RWPE2 (cell line): ENCODE results near the gene ITGAD.

ENCODE experiments used
- ATAC-seq: fragments of 200-7000 bp; cut with Tn5 transposase; 3 replicates; pipeline ENCODE4 v1.9.1; 2021; ENCODE audit warnings: low read depth
- DNase-seq: peaks from one replicate; pipeline ENCODE4 v3.0.0-alpha.2; 2020; ENCODE audit warnings: low spot score
- H3K27ac ChIP-seq: fragments of 450-650 bp; 2 replicates; pipeline ENCODE4 v1.5.1; 2017; ENCODE audit warnings: mild to moderate bottlenecking; ENCODE audit not compliant: poor library complexity, severe bottlenecking
- H3K27me3 ChIP-seq: fragments of 250-450 bp; sonication (Bioruptor Pico); 2 replicates; pipeline ENCODE4 v1.5.1; 2021; ENCODE audit warnings: mild to moderate bottlenecking, moderate library complexity; ENCODE audit not compliant: insufficient read depth, poor library complexity, severe bottlenecking
- H3K36me3 ChIP-seq: fragments of 250-450 bp; sonication (Bioruptor Pico); 2 replicates; pipeline ENCODE4 v1.5.1; 2020; ENCODE audit warnings: low read depth, mild to moderate bottlenecking, moderate library complexity
- H3K4me1 ChIP-seq: fragments of 250-450 bp; sonication (Bioruptor Pico); 2 replicates; pipeline ENCODE4 v1.5.1; 2021; ENCODE audit warnings: mild to moderate bottlenecking, moderate library complexity; ENCODE audit not compliant: insufficient read depth, poor library complexity, severe bottlenecking
- H3K4me3 ChIP-seq: fragments of 250-450 bp; sonication (Bioruptor Pico); 2 replicates; pipeline ENCODE4 v1.5.1; 2021; ENCODE audit warnings: mild to moderate bottlenecking, moderate library complexity; ENCODE audit not compliant: severe bottlenecking
- H3K9me3 ChIP-seq: fragments of 250-450 bp; sonication (Bioruptor Pico); 2 replicates; pipeline ENCODE4 v1.5.1; 2021; ENCODE audit warnings: mild to moderate bottlenecking, moderate library complexity; ENCODE audit not compliant: severe bottlenecking
- TF ChIP-seq, protein P1 (sequence below): fragments of 450-650 bp; IDR thresholded peaks from one replicate; pipeline ENCODE4 v1.5.1; 2017; ENCODE audit warnings: mild to moderate bottlenecking, moderate library complexity; ENCODE audit not compliant: poor library complexity, severe bottlenecking

ITGAD gene

DNA sequence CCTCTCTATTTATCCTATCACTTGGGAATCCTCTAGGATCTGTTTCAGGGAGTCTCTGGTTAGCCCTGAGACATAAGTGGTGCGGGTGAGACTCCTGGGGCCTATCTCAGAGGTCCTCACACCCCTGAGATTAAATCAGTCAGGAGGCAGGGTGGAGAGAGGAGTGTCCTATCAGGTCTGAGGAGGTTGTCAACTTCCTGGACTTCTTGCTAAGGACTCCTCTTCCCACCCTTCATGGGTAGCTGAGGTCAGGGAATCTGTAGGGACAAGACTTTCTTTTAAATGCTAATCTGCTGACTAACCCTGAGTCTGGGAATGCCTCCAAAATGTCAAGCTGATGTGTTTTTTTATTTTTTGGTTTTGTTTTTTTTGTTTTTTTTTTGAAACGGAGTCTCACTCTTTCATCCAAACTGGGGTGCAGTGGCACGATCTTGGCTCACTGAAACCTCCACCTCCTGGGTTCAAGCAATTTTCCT, 59.5 kb downstream of the ITGAD start:
- H3K4me1 ChIP-seq: peaks cover 37% of the 10 kb centered on the region
- TF ChIP-seq, protein P1, sequence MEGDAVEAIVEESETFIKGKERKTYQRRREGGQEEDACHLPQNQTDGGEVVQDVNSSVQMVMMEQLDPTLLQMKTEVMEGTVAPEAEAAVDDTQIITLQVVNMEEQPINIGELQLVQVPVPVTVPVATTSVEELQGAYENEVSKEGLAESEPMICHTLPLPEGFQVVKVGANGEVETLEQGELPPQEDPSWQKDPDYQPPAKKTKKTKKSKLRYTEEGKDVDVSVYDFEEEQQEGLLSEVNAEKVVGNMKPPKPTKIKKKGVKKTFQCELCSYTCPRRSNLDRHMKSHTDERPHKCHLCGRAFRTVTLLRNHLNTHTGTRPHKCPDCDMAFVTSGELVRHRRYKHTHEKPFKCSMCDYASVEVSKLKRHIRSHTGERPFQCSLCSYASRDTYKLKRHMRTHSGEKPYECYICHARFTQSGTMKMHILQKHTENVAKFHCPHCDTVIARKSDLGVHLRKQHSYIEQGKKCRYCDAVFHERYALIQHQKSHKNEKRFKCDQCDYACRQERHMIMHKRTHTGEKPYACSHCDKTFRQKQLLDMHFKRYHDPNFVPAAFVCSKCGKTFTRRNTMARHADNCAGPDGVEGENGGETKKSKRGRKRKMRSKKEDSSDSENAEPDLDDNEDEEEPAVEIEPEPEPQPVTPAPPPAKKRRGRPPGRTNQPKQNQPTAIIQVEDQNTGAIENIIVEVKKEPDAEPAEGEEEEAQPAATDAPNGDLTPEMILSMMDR: no peak
- peaks cover 9% of the 10 kb centered on the region; the same call in 1 of the 2 replicates for H3K36me3 ChIP-seq
- DNase-seq (no peak), ATAC-seq (peak; percentile 66)
- no peak overlapping the region for H3K4me3 ChIP-seq
- H3K27me3 ChIP-seq: no peaks in the 10 kb centered on the region
- H3K27ac ChIP-seq: peak overlapping the region; percentile 86
- H3K9me3 ChIP-seq: no peaks in the 10 kb centered on the region

DNA sequence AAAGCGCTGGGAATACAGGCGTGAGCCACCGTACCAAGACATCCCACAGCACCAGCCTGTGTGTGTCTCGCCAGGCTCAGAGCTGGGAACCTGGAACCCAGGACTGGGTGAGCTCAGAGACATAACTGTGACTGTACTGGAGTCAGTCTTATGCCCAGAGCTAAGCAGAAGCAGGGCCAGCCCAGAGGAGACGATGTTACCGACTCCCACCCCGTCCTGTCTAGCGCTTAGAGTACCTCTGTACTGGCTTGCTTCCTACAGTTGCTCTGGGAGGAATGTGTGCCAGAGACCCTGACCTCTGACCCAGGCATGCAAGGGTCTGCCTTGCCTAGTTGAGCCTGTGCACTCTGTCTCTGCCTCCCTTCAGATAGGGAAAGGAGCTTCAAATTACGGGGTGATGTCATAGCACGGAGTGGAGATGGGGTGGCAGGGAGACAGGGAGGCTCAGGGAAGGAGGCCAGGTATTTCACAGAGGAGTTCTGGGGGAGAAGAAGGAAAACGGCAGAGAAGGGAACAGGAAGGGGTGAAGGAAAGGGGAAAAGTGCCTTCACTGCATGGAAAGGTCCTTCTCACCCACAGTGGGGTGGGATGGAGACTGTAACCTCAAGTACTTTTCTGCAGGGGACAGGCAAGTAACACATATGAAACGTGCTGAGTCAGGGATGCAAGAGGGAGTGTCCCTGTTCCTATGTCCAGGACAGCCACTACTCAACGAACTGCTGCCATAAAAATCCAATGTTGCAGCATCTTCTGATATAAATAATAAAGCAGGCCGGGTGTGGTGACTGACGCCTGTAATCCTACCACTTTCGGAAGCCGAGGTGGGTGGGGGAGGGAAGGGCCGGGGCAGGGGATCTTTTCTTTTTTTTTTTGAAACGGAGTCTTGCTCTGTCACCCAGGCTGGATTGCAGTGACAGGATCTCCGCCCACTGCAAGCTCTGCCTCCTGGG, 60.4 kb downstream of the ITGAD start:
- DNase-seq: peak; percentile 68
- Histone ChIP-seq H3K27ac (peak overlapping the region; percentile 86), H3K9me3 (no peaks in the 10 kb centered on the region), H3K4me1 (peaks cover 37% of the 10 kb centered on the region), H3K4me3 (no peak overlapping the region), H3K27me3 (no peaks in the 10 kb centered on the region), H3K36me3 (peaks cover 9% of the 10 kb centered on the region; the same call in 1 of the 2 replicates)
- peak; percentile 33 for ATAC-seq
- TF ChIP-seq, protein P1: no peak

DNA sequence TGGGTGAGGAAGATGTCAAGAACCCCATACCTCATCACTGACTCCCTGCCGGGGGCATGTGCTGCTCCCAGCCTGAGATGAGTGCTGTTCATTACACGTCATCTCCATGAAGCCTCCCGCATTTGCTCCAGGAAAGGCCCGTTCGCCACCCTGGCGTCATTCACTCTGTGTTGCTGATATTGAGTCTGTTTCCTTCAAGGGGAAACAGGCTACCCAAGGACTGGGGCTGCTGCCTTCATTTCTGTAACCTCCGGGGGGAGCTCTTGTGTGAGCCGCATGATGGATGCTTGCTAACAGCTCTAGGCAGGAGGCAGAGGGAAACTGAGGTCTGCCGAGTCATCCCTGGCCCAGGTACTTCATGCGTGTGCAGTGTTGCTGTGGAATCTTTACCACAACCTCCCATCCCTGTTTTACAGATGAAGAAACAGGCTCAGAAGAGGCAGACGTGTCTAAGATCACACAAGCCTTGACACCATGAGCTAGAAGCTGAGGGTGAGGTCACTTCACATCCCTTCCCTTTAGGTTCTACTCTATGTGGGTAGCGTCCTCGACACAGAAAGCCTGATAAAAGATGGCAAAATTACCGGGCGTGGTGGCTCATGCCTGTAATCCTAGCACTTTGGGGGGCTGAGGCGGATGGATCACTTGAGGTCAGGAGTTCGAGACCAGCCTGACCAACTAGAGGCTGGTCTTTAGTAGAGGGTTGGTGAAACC, 62.6 kb downstream of the ITGAD start:
- no peak for DNase-seq
- ATAC-seq: no peak
- Histone ChIP-seq H3K27ac (peak overlapping the region; percentile 86), H3K27me3 (no peaks in the 10 kb centered on the region), H3K9me3 (no peaks in the 10 kb centered on the region), H3K4me3 (no peak overlapping the region), H3K36me3 (peaks cover 9% of the 10 kb centered on the region; the same call in 1 of the 2 replicates), H3K4me1 (peaks cover 44% of the 10 kb centered on the region)
- TF ChIP-seq, protein P1: peak; percentile 25

DNA sequence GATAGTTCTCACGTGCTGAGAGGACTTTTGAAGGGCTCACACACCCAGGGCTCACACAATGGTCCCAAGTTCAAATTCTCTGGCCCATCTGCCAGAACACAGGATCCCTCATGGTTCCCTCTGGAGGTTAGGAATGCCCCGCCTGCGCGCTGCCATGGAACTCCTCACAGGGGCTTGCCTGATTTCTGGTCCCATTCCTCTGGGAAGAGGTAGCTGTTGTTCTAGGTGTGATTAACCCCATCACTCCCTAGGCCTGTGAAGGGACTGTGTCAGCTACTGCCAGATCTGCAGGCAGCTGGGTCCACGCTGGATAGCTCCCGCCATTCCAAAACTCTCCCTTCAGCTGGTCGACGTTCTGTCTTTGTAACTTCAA, 63.8 kb downstream of the ITGAD start:
- H3K36me3 ChIP-seq: peaks cover 9% of the 10 kb centered on the region; the same call in 1 of the 2 replicates
- no peaks in the 10 kb centered on the region for H3K27me3 ChIP-seq
- ATAC-seq: no peak
- peaks cover 39% of the 10 kb centered on the region for H3K4me1 ChIP-seq
- peak; percentile 9 for DNase-seq
- no peaks in the 10 kb centered on the region for H3K9me3 ChIP-seq
- H3K27ac ChIP-seq: no peak overlapping the region
- TF ChIP-seq, protein P1: no peak
- no peak overlapping the region for H3K4me3 ChIP-seq
